ENCODE measurements around the gene PER3.

DNA sequence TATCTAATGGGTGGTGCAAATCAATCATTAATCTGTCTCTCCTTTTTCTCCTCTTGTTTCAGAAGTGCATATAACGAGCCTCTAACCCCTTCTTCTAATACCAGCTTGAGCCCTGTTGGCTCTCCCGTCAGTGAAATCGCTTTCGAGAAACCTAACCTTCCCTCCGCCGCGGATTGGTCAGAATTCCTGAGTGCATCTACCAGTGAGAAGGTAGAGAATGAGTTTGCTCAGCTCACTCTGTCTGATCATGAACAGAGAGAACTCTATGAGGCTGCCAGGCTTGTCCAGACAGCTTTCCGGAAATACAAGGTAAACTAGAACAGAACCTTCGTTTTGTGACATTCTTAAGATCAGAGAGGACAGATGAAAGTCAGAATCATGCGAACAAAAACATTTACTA, 38.3 kb upstream of the PER3 start:
- TF ChIP-seq, protein P1, sequence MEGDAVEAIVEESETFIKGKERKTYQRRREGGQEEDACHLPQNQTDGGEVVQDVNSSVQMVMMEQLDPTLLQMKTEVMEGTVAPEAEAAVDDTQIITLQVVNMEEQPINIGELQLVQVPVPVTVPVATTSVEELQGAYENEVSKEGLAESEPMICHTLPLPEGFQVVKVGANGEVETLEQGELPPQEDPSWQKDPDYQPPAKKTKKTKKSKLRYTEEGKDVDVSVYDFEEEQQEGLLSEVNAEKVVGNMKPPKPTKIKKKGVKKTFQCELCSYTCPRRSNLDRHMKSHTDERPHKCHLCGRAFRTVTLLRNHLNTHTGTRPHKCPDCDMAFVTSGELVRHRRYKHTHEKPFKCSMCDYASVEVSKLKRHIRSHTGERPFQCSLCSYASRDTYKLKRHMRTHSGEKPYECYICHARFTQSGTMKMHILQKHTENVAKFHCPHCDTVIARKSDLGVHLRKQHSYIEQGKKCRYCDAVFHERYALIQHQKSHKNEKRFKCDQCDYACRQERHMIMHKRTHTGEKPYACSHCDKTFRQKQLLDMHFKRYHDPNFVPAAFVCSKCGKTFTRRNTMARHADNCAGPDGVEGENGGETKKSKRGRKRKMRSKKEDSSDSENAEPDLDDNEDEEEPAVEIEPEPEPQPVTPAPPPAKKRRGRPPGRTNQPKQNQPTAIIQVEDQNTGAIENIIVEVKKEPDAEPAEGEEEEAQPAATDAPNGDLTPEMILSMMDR (IDR thresholded peaks at IDR 0.05; ENCODE audit: borderline replicate concordance, extremely low read depth, low read length, poor library complexity, severe bottlenecking) = no peak
- no peak for TF ChIP-seq EZH2 (IDR thresholded peaks at IDR 0.05; ENCODE audit: borderline replicate concordance, low read depth, low read length, severe bottlenecking)
